Subcutaneous adipose tissue (tissue), 4 donors: ENCODE results near the gene ACOT7. TPM values are rescaled to one million over a fixed set of nuclear protein-coding genes. Genes with fewer than 3 reads are reported as not detected.

Source experiments
- total RNA-seq, 4 donors: library from RNA; depleted of rRNA; stranded (reverse); fragments of >200 nt; gene quantifications; one replicate each; pipeline ENCODE4 v1.1.0, GENCODE V29; 2016
- TF ChIP-seq, protein P1 (sequence below): fragments of 450-650 bp; IDR thresholded peaks from one replicate; pipeline ENCODE4 v1.5.1; 2016; ENCODE audit warnings: low read depth, mild to moderate bottlenecking, control low read depth, antibody characterized with exemption, moderate library complexity

Gene ACOT7
- total RNA-seq, 4 donors from 2014 or later = 7.5 to 14.3 (median 9.8) TPM

GRCh38 chr1:6349254-6349943 is 44.2 kb downstream of the ACOT7 start:
- TF ChIP-seq, protein P1, sequence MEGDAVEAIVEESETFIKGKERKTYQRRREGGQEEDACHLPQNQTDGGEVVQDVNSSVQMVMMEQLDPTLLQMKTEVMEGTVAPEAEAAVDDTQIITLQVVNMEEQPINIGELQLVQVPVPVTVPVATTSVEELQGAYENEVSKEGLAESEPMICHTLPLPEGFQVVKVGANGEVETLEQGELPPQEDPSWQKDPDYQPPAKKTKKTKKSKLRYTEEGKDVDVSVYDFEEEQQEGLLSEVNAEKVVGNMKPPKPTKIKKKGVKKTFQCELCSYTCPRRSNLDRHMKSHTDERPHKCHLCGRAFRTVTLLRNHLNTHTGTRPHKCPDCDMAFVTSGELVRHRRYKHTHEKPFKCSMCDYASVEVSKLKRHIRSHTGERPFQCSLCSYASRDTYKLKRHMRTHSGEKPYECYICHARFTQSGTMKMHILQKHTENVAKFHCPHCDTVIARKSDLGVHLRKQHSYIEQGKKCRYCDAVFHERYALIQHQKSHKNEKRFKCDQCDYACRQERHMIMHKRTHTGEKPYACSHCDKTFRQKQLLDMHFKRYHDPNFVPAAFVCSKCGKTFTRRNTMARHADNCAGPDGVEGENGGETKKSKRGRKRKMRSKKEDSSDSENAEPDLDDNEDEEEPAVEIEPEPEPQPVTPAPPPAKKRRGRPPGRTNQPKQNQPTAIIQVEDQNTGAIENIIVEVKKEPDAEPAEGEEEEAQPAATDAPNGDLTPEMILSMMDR = no peak

DNA sequence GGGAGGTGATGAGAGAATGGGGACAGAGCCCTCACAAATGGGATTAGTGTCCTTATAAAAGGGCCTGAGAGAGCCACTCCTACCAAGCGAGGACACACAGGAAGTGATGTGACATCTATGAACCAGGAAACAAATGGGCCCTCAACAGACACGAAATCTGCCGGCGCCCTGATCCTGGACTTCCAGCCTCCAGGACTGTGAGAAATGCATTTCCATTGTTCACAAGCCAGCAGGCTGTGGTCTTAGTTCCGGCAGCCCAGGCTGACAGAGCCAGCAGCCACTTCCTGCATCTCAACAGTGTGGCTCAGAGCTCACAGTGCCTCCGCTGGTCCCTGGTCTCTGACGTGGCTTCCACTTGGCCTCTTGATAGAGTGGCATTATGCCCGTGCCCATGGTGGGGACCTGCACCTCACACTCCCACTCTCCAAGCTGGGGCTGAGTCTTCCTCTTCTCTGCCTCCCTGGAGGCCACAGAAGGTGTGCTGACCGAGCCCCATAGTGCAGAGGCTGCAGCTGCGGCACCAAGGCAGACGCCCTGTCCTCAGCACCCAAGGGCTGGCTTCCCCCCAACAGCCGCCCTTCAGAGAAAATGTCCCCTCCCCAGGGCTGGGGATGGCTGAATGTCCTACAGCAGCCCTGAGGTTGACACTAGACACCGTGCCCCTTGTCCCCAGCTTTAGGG is 44.9 kb downstream of the ACOT7 start:
- TF ChIP-seq, protein P1 = no peak

DNA sequence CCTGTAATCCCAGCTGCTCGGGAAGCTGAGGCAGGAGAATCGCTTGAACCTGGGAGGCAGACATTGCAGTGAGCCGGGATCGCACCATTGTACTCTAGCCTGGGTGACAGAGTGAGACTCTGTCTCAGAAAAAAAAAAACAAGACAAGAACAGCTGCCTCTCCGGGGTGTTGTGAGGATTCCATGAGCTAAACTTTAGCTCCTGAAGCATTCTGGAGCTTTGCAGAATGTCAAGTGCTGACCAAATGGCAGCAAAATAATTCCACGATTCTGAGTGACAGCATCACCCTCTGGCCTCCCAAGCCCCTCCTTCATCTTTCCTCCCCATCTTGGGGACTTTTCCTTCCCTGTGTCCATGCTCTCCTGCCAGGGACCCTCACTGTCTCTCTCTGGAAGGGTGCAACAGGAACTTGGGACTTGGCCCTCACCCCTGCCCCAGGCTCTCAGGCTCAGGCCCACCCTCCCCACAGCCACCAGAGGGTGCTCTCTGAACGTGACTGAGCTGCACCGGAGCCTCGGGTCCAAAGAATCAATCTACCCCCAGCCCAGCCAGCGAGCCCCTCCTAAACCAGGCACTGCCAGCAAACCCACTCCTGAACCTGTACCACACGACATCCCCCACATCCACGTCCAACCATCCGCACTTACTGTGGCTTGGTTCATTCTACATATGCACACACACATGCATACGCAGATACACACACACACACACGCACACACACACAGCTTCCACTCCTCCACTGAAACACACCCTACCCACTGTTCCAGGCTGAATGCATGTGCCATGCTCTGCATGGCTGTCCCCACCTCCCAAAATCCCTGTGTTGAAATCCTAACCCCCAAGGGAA is 45.7 kb downstream of the ACOT7 start:
- TF ChIP-seq, protein P1 = no peak

- TF ChIP-seq, protein P1 = no peak
Observed at GRCh38 chr1:6345460-6345859, 48.1 kb downstream of the ACOT7 start.

DNA sequence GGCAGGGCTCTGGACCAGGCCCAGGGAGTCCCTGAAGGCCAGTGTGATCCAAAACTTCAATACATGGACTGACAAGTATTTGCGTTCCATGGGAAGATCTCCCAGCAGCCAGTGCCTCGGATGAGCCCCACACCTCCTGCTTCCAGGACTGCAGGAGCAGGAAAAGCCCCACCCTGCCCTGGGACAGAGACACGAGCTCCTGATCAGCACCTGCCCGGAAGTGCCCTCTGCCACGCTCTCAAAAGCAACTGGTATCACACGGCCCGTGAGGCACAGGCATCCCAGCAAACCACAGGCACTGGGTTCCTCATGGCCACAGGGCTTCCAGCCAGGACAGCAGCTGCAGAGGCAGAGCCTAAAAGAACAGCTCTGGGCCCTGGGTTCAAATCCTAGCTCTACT is 48.6 kb downstream of the ACOT7 start:
- TF ChIP-seq, protein P1 = no peak

DNA sequence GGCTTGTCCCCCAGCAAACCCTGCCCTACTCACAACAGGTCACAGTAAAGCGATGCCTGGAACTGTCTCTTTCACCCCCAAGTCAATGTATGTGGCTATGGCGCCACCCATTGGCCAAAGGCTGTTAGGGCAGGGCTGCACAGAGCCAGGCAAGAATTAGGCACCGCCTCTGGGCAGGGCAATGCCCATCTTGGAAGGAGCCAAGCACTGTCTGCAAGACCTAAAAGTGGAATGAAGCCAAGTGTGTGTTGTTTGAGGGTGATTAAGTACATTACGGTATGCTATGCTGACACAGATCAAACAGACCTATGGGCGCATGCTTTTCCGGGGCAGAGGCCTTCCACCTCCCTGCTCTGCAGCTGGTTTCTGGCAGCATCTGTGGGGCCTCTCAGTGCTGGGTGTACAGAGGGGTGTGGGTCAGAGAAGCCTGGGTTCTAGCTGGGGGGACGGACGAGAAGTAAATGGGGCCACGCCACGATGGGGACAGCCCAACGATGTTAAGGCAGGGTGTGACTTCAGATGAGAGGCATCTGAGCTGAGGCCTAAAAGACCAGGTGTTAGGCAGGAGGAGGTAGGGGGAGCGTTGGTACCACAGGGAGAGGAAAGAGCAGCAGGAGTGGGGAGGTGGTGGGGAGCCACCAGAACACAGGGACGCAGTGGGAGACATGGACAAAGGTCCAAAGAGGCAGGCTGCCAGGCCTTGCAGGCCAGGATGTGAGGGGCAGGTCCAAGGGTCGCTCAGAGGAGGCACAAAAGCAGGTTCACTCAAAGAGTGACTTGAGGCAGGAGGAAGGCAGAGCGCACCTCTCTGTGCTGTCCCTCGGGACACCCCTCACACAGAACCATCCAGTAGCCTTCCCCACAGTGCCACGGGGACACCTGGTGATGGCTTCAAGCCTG is 49.8 kb downstream of the ACOT7 start:
- TF ChIP-seq, protein P1 = no peak
